ENCODE results near the gene ESF1. TPM values are rescaled to one million over a fixed set of nuclear protein-coding genes. Genes with fewer than 3 reads are reported as not detected.

Gene ESF1
- total RNA-seq, 2 experiments from 2014 or later: 25.2 to 27.5 TPM

DNA sequence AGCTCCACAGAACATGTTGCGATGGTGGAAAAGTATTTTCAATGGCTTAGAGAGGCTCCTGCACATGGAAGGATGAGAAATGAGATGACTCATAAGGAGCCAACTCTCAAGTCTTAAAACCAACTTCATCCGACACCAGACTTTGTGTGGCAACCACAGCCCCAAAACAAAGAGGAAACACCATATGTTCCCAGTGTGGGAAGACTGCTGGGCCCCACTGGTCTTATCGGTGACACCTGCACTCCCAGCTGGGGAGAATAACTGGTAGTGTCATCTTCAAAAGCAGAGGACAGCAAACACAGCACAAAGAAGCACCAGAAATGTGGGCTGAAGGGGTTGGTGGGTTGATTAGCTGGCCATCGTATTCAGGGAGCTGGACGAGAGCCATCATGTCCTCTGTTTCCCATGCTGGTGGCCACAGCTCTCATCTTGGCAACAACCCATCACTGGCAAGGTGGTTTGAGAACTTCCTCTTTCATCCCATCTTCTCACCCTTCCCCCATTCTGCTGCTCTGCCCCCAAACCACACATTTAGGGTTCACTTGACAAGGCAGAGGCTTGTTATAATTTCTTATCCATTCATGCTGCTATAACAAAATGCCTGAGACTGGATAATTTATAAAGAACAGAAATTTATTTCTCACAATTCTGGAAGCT, 100.0 kb downstream of the ESF1 start:
- POLR2A ChIA-PET: no interaction called here
- CTCF ChIA-PET: no interaction called here

DNA sequence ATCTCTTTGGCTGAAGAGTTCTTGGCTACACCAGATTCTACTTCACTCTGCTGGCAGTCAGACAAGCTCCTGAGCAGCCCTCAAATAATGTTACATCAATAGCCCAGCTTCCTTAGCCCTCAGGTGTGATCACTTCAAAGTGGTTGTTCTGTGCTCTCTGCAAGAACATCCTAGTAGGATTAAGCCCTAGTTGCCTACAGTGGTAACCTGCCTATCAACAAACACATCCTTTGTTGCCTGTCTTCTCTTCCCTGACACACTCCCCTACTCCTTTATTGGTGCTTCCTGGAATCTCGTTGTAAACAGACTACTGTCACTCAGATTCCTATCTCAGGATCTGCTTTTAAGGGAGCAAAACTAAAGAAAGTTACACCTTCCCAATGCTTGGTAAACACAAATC, 100.9 kb downstream of the ESF1 start:
- ChIA-PET POLR2A (no interaction called here), CTCF (no interaction called here)

DNA sequence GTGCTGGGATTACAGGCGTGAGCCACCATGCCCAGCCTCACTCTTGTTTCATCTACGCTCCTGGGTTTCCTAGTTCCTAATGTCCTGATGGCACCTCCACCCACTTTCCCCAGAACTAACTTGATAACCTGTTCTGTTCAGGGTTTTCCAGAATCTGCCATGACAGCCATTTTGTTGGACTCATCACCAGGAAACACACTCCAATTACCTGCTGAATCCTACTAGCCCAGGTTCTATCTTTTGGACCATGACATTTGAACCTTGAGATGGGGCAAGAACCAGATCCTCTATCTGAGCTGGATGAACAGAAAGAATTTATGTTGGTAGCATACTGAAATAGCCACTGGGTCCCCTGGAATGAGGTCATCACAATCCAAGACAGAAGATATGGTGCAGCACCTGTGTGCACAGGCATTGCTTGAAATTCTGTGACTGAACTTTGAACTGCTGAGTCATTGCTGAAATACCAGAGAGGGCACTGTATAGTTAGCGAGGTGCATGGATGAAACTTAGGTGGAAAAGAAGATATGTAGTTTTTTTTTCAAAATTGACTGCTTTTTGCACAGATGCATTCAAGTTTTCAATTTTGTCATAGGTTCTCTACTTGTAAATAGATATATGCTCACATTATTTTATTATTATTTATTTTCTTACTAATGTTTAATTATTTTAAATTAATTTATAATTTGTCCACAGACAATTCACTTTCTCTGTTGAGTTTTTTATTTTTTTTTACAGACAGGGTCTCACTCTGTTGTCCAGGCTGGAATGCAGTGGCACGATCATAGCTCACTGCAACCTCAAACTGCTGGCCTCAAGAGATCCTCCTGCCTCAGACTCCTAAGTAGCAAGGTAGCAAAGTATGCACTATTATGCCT, 103.2 kb downstream of the ESF1 start:
- POLR2A ChIA-PET: no interaction called here
- CTCF ChIA-PET: no interaction called here

DNA sequence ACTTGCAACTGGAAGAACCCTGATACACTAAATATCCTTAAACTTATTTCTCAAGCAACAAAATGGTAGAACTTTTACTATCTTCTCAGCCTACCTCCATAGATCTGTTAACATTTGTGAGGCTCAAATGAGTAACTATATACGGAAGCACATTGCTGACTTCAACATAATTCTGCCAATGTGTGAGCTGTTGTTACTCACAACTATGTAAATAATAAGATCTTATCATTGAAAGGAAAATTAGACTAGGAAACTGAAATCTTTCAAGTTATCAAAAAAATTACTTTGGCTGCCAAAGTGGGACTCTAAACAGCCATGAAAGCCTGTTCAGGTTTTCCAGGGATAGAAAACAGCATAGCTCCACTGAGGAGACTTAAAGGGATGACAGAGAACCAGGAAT, 105.8 kb downstream of the ESF1 start:
- POLR2A ChIA-PET: no interaction called here

DNA sequence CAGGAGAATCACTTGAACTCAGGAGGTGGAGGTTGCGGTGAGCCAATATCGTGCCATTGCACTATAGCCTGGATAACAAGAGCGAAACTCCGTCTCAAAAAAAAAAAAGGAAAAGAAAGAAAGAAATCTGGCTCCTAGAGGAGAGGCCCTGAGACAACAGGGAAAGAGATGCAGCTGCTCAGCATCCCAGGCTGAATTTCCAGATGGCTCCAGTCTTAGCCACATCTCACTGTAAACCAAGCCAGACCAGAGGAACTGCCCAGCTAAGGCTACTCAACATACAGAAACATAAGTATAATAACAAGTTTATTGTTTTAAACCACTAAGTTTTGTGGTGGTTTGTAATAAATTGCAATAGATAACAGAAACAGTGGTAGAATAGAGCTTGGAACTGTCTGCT, 107.5 kb downstream of the ESF1 start:
- POLR2A ChIA-PET: interaction anchor here (0.5 kb wide), 1 partner anchor 34 kb away, joined by 4 read pairs; no protein-coding TSS in a partner anchor

More for the DNA sequence above, 105.8 kb downstream of the ESF1 start:
- CTCF ChIA-PET: no interaction called here

DNA sequence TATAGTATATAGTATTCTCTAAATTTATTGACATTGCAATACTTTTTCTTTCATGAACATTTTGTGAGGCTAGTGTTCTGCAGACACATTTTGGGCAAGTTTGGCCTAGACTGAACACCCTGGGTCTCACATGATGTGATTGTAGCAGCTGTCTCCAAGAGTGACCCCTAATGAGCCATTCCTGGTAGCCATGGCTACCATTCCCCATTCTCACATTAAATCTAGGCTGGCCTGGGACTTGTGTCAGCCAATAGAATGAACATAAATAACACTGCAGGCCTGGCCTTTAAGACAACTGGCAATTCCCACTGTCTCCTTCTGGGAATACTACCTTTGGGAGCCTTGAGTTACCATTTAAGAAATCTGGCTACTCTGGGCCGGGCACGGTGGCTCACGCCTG, 108.0 kb downstream of the ESF1 start:
- CTCF ChIA-PET: no interaction called here
- POLR2A ChIA-PET: no interaction called here

More for the DNA sequence above, 107.5 kb downstream of the ESF1 start:
- CTCF ChIA-PET: no interaction called here

DNA sequence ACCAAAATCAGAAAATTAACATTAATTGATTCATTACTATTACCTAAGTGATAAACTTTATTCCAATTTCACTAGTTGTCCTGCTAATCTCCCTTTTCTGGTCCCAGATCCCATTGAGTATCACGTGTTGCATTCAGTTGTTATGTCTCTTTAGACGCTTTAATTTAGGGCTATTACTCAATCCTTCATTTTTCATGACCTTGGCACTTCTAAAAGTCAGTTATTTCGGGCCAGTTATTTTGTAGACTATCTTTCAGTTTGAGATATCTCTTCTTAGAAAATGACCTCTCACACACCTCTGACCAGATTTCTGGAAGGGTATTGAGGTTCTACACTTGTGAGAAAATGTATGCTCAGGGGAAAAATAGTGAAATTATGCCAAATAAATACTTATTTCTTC, 112.0 kb downstream of the ESF1 start:
- POLR2A ChIA-PET: no interaction called here
- CTCF ChIA-PET: no interaction called here

DNA sequence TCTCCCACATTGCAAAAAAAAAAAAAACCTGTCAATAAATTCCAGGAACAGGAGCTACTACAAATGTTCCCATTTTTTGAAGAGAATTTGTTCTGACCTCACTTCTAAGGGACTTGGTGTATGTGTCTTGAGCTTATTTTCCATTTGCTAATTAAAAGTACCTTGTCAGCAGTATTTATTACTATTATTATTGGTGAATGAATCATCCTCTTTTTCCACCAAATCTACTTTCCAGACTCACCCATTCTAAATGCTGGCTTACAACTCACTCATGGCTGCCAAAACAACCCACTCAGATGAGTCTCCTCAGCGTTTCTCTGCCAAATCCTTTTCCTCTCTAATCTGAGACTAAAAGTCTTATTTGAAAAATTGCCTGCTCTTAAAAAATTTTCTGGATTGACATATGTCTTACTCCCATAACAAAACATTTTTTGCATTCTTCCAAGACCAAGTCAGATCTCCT, 112.8 kb downstream of the ESF1 start:
- POLR2A ChIA-PET: no interaction called here
- CTCF ChIA-PET: interaction anchor here (0.6 kb wide), 1 partner anchor 148 kb away, joined by 3 read pairs; no protein-coding TSS in a partner anchor

DNA sequence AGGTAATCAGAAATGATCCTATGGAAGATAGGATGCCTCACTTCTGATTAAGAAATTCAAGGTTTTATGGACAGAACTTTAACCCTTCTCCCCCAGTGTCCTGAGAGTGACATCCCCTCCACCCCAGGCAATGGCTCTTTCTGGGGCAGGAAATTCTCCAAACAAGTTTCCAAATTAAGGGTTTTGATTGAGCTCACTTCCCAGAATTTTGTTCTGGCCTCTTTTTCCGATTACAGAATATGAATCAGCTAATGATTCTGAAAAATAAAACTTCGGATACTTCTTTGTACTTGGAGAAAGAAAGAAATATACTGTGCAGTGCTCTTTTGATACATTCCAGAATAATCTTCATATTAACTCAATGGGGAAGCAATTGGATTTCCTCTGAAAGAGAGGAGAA, 113.2 kb downstream of the ESF1 start:
- POLR2A ChIA-PET: no interaction called here

DNA sequence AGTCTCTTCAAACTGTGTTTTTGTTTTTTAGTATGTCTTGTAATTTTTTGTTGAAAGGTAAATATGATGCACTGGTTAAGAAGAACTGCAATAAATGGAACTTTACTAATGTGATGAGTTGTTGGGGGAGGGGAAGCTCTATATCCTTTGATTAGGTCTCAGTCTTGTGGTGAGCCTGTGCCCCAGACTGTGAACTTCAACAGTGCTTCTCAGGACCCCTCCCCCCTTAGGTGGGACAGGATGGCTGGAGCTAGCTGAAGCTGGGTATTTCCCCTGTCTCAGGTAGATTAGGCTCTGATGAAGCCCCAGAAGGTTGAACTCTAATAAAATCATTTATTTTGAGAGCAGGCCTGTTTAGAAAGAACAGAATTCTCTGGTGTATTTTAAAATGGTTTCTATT, 114.6 kb downstream of the ESF1 start:
- CTCF ChIA-PET: no interaction called here
- POLR2A ChIA-PET: no interaction called here

More for the DNA sequence above, 113.2 kb downstream of the ESF1 start:
- CTCF ChIA-PET: interaction anchor here (0.6 kb wide), 1 partner anchor 147 kb away, joined by 3 read pairs; no protein-coding TSS in a partner anchor

DNA sequence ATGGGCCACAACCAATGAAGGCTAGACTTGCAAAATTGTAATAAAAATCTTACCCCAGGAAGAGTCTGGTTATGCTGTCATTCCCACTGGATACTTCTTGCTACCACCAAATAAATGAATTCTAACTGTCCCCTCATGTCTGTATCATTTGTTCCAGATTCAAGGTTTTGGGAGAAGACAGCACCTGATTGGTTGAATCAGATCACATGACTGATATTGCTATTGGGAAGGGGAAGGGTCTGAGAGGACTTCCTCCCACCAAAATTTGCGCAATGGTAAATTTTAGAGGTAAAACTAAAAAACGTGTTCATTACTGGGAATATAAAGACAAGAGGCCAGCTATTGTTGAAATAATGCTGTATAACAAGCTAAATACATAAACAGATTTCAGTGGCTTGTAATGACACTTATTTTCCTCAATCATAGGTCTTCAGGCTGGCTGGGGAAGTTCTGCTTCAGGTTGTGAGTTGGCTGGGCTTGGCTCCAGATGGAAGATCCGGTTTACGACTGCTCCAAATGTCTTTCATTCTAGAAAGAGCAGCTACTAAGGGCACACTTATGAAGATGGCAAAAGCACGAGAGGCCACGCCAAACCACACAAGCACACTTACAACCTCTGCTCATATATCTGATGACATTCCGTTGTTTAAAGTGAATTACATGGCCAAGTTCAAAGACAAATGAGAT, 118.9 kb downstream of the ESF1 start:
- ChIA-PET CTCF (no interaction called here), POLR2A (no interaction called here)

Other genes starting within 250 kb of the ESF1 start
- gene TASP1, start 146.0 kb downstream of the ESF1 start, total RNA-seq: 10 to 100 TPM; 11.3 to 12.7 TPM
- 10 to 100 TPM; 33.3 to 33.8 TPM for gene NDUFAF5, start 109 bp upstream of the ESF1 start, total RNA-seq
- not detected for gene SEL1L2, start 205.7 kb upstream of the ESF1 start, total RNA-seq
- not detected for gene MACROD2, start 210.6 kb upstream of the ESF1 start, total RNA-seq